HG03439 (cell line): ENCODE results near the gene SUMO1.

Source experiments
- ATAC-seq: cut with Tn5 transposase; IDR thresholded peaks from one replicate; pipeline ENCODE4 v1.9.1; 2021; ENCODE audit warnings: mild to moderate bottlenecking, moderate library complexity; ENCODE audit not compliant: unreplicated experiment

SUMO1 gene

GRCh38 chr2:202201220-202202160 is 36.9 kb downstream of the SUMO1 start:
- no peak for ATAC-seq

DNA sequence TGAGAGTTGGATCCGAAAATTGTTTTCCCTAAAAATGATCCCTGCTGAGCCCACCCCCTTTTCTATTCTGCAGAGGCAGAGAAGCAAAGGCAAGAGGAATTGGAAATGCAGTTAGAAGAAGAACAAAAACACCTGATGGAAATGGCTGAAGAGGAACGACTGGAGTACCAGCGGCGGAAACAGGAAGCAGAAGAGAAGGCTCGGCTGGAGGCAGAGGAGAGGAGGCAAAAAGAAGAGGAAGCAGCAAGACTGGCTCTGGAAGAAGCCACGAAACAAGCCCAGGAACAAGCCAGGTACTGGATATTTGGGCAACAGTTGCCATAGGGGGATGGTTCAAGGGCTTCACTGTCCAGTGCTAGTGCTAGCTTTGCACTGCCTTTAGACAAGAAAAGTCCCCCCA is 41.7 kb downstream of the SUMO1 start:
- ATAC-seq = no peak

- ATAC-seq = no peak
Measured at GRCh38 chr2:202194418-202194817, 44.0 kb downstream of the SUMO1 start.

- no peak for ATAC-seq
Measured at GRCh38 chr2:202193881-202194353, 44.5 kb downstream of the SUMO1 start.

DNA sequence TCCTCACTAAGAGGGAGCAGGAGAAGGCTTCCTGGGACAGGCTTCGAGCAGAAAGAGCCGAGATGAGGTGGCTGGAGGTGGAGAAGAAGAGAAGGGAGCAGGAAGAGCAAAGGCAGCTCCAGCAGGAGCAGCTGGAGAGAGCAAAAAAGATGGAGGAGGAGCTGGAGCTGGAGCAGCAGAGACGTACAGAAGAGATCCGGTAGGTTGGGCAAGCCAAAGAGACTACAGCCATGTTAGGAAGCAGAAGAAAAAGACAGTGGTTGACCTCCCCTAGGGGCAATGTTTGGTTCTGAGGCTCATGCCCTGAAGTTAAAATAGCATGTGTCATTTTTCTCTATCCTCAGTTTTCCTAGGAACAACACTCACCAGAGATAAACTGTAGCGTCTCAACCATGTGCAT is 45.1 kb downstream of the SUMO1 start:
- ATAC-seq = no peak

DNA sequence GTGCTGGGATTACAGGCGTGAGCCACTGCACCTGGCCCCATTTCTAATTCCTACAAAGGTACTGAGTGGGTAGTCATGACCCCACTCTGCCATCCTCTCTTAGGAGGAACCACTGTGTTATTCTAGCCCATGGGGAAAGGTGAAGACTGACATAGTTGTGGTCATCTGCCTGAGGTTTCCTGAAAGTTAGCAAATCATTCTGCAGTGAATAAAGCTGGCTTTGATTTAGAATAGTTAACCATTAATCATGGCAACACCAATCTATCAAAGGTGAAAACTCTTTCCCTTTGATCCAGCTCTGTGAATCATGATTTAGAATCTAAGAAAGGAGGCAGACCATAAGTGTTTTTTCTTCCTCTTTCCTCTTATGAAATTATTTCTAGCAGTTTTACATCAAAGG is 50.8 kb downstream of the SUMO1 start:
- no peak for ATAC-seq

GRCh38 chr2:202186641-202187202 is 51.7 kb downstream of the SUMO1 start:
- no peak for ATAC-seq

DNA sequence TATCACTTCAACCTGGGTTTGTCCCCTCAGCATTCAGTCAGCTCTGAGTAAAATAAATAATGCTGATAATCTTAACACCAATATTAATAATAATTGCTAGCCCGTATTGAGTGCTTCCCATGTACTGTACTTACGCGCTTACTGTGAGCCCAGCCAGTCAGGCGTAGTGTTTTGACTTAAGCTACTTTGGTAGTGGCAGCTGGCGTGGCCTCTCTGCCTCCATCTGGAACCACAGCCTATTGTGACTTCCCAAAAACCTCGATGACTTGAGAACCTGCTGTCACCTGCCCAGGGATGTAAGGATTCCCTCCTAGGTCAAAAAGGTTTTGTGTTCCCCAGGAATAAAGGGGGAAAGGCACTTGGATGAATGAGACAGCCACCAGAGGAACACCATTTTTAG is 53.2 kb downstream of the SUMO1 start:
- ATAC-seq = no peak

GRCh38 chr2:202184557-202184956 is 53.8 kb downstream of the SUMO1 start:
- ATAC-seq = no peak

DNA sequence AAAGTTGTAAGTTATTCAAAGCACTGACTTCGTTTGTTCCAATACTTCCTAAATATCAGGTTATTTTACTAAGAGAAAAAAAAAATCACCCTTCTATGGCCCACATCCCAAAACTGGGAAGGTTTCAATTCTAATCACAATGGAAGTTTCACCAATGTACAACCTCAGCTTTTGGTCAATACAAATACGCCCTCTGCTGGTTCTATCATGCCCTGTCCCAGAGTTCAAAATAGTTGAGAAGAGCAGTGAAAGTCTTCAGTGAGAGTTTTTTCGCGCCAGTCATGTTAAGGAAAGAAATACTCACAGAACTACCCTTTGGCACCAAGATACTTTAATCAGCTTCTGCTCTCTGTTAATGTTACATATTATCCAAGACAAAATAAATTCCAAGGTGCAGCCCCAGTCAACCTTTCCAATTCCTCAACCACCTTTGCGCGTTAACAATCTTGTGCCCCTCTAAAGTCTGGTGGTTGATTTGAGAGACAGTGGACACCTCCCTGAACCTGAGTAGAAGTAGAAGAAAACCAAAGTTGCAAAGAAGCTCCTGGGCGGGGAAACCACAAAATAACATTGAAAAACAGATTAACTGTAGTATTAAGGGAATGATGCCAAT is 59.9 kb downstream of the SUMO1 start:
- ATAC-seq = no peak

GRCh38 chr2:202172439-202173211 is 65.8 kb downstream of the SUMO1 start:
- ATAC-seq = peak; percentile 76

DNA sequence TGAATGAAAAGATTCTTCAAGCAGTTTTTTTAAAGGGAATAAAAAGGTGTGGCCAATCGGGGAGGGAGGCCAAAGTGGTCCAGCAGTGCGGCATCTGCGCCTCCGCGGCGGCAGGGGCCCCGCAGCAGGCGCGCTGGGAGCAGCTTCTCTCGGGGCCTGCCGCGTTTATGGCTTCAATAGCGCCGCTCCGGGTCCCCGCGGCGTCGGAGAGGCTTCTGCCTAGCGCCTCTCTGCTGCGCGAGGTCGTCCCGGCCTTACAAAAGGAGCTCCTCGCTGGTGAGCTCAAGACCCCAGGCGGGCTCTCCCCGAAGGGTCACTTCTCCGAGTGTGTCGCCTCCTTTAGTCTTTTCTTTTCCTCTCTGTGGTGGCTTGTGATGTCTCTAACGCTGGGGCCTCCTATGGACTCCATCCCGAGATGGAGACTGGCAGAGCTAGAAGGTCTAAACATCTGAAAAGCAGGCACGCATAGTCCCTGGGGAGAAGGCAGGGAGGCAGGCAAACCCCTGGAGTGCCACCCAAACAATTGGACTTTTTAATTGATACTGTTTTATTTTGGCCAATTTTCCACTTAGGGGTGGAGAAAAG is 67.1 kb downstream of the SUMO1 start:
- ATAC-seq = no peak

DNA sequence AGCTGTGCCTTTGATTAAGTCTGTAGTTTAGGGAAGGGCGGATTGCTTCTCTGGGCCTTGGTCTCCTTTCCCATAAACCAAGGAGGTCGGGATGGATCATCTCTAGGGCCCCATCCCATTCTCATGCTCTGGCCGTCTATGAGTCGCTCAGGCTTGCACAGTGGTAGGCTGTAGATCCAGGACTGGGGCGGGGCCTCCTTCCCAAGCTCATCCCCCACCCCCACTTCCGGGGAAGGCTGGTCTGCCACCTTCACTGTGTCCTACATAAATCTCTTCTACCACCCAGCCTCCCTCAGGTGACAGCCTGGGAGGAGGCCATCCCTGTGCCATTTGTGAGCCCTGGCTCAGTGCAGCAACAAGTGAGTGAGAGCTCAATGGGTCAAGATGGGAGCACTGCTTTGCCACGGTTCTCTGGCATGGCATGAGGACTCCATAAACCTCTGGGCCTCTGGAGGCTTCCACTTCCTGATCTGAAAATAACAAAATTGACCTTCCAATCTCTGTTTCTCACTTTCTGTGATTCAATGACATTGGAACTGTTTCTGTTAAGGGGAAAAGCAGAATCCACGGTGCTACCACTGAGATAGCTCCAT is 68.5 kb downstream of the SUMO1 start:
- ATAC-seq = no peak

- ATAC-seq = no peak
Measured at GRCh38 chr2:202169131-202169530, 69.3 kb downstream of the SUMO1 start.

DNA sequence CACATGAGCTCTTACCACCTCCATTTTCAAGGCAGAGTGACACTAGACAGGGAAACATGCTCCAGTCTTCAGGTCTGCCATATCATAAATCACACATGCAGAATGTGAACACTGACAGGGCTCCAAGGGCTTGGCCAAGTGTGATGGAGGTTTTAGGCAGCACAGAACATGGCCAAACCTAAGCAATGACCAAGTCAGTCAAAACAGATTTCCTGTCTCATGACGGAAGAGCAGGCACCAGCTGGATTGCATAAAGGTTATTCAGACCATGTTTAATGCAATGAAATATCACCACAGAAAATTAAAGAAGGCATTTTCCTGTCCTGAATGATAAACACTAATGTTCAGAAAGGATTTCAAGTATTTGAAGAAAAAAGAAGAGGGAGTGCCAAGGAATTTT is 72.5 kb downstream of the SUMO1 start:
- no peak for ATAC-seq

- no peak for ATAC-seq
Measured at GRCh38 chr2:202165208-202165607, 73.2 kb downstream of the SUMO1 start.

- ATAC-seq = no peak
Measured at GRCh38 chr2:202164411-202164810, 74.0 kb downstream of the SUMO1 start.

DNA sequence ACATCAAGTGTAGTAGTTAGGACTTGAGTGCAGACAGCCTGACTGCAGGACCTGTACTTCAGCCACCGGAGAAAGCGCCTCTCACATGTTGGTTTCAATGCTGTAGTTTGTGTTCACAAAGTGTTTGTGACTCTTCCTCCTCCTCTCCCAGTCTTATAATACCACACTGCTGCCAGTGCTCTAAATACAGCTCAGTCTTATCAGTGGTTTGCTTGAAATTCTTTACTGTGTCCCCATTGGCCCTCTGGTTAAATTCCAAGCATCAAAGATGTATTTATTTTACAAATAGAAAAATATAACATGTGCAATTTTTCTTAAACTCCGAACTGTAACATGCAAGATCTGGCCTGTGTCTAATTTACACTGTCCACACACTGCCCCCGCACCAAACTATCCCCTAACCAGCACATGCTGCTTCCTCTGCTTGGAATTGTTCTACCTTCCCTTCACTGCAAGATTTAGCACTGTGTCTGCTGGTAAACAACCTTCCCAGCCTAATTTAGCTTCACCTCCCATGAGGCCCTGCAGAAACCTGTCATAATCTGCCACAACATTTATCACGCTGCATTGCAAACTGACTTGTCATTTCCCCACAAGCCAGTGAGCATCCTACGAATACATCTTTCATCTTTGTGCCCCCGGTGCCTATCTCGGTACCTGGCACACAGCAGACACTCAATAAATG is 77.1 kb downstream of the SUMO1 start:
- ATAC-seq = no peak

DNA sequence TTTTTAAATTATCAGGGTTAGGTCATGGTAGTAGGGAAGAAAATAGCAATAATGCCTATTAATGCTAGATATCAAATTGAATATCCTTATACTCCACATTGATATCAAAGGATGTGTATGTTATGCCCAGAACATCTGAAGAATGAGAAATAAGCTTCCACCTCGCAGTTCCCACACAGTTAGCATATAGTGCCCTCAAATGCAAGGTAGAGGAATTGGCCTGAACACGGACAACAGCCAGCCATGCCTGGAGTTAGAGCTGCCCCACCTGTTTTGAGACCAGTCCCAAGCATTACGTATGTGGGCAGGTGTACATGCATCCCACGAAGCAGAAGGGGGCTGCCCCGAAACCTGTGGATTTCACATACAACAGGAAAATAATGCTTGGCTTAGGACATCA is 79.6 kb downstream of the SUMO1 start:
- no peak for ATAC-seq
